Smooth muscle cell of the brain vasculature (primary cell): Measurements from ENCODE around the gene CTXND2.
"Not testable (repeated sequence)": the region's sequence is repeated elsewhere in the genome, so short reads cannot be mapped to it uniquely, and the experiment has no call there.

Source experiments
- DNase-seq: peaks from one replicate; pipeline ENCODE4 v3.0.0-alpha.2; 2012; ENCODE audit warnings: low read depth, low spot score

Gene CTXND2

GRCh38 chr1:150887018-150887417, at the start of gene CTXND2:
Gene CTXND2, plus strand, starts transcription at chr1:150887136. Its CDS starts 25,179 bp downstream, at chr1:150912315.
- DNase-seq = no peak

- DNase-seq = not testable (repeated sequence)
These were observed 46.1 kb upstream of the CTXND2 start for GRCh38 chr1:150840850-150841249.

GRCh38 chr1:150841626-150842025, 45.3 kb upstream of the CTXND2 start:
- DNase-seq = no peak

- no peak for DNase-seq
These were observed 44.6 kb upstream of the CTXND2 start for GRCh38 chr1:150842343-150842742.

- no peak for DNase-seq
These were observed 44.0 kb upstream of the CTXND2 start for GRCh38 chr1:150842964-150843363.

GRCh38 chr1:150843474-150843873, 43.5 kb upstream of the CTXND2 start:
- DNase-seq = no peak

GRCh38 chr1:150846473-150847146, 40.3 kb upstream of the CTXND2 start:
- no peak for DNase-seq

- DNase-seq = not testable (repeated sequence)
These were observed 36.1 kb upstream of the CTXND2 start for GRCh38 chr1:150850801-150851362.

GRCh38 chr1:150852734-150853133, 34.2 kb upstream of the CTXND2 start:
- not testable (repeated sequence) for DNase-seq

- no peak for DNase-seq
These were observed 23.2 kb upstream of the CTXND2 start for GRCh38 chr1:150863724-150864123.

- not testable (repeated sequence) for DNase-seq
These were observed 22.7 kb upstream of the CTXND2 start for GRCh38 chr1:150864200-150864599.

GRCh38 chr1:150869683-150870082, 17.3 kb upstream of the CTXND2 start:
- no peak for DNase-seq

- no peak for DNase-seq
These were observed 14.4 kb upstream of the CTXND2 start for GRCh38 chr1:150872572-150872971.

- no peak for DNase-seq
These were observed 13.4 kb upstream of the CTXND2 start for GRCh38 chr1:150873521-150873920.

GRCh38 chr1:150874455-150875196, 12.3 kb upstream of the CTXND2 start:
- DNase-seq = no peak

GRCh38 chr1:150875197-150876118, 11.5 kb upstream of the CTXND2 start:
- DNase-seq = no peak

GRCh38 chr1:150876119-150876454, 10.8 kb upstream of the CTXND2 start:
- DNase-seq = peak; percentile 10

GRCh38 chr1:150878931-150879330, 8.0 kb upstream of the CTXND2 start:
- DNase-seq = not testable (repeated sequence)

- no peak for DNase-seq
These were observed 5.4 kb upstream of the CTXND2 start for GRCh38 chr1:150881331-150882070.

GRCh38 chr1:150883121-150883520, 3.8 kb upstream of the CTXND2 start:
- not testable (repeated sequence) for DNase-seq

- no peak for DNase-seq
These were observed 1.8 kb downstream of the CTXND2 start for GRCh38 chr1:150888727-150889126.
